Prostate gland (tissue), 2 donors: ENCODE measurements around the gene ZNF761. TPM values are rescaled to one million over a fixed set of nuclear protein-coding genes. Genes with fewer than 3 reads are reported as not detected.
"Not testable (repeated sequence)": the region's sequence is repeated elsewhere in the genome, so short reads cannot be mapped to it uniquely, and the experiment has no call there.

Experiments used
- DNase-seq: peaks from one replicate; pipeline ENCODE4 v3.0.0-alpha.2; 2019; ENCODE audit warnings: low spot score
- H3K27ac ChIP-seq, 2 donors: fragments of 200-600 bp; sonication (generic); 2 replicates each; pipeline ENCODE4 v1.5.1; 2017 to 2019
- H3K27me3 ChIP-seq: fragments of 200-600 bp; sonication (generic); replicated peaks from 2 replicates; pipeline ENCODE4 v1.5.1; 2019; ENCODE audit not compliant: insufficient read depth
- H3K36me3 ChIP-seq, 2 donors: fragments of 200-600 bp; sonication (generic); 1 replicate in 1 of 2; 2 replicates in 1 of 2; pipeline versions ENCODE4 v1.5.1 to v1.8.1; 2017 to 2019
- H3K4me1 ChIP-seq: fragments of 200-600 bp; sonication (generic); replicated peaks from 2 replicates; pipeline ENCODE4 v1.5.1; 2019
- H3K4me3 ChIP-seq, 2 donors: fragments of 200-600 bp; sonication (generic); 2 replicates each; pipeline ENCODE4 v1.5.1; 2017 to 2019
- H3K9me3 ChIP-seq: fragments of 200-600 bp; sonication (generic); 2 replicates; pipeline ENCODE4 v1.5.1; 2017
- CTCF ChIP-seq, 4 experiments: fragments of 200-600 bp in 2 of 4; fragments of 450-650 bp in 2 of 4; sonication (generic) in 2 of 4; IDR thresholded peaks; 1 replicate in 3 of 4; 2 replicates in 1 of 4; pipeline ENCODE4 v1.5.1; 2016 to 2019; ENCODE audit warnings: antibody characterized with exemption in 4 of 4, mild to moderate bottlenecking in 2 of 4, moderate library complexity in 2 of 4
- POLR2A ChIP-seq: fragments of 450-650 bp; IDR thresholded peaks from one replicate; pipeline ENCODE4 v1.6.1; 2016; ENCODE audit warnings: antibody characterized with exemption, mild to moderate bottlenecking
- POLR2AphosphoS5 ChIP-seq: sonication (generic); formaldehyde crosslinking; IDR thresholded peaks from one replicate; pipeline ENCODE4 v1.6.1; 2017; ENCODE audit warnings: antibody characterized with exemption
- WGBS: methylation state at CpG from one replicate; pipeline ENCODE4 v1.1.5; 2018; 5-methylcytosine and 5-hydroxymethylcytosine counted together
- intact Hi-C: fragments of 100-400 bp; cut with DNase I; formaldehyde crosslinking; loops from one replicate; pipeline ENCODE4 v1.14.2; 2022
- total RNA-seq, 2 donors: library from RNA; depleted of rRNA; stranded (reverse); fragments of >200 nt; gene quantifications; one replicate each; pipeline ENCODE4 v1.1.0, GENCODE V29; 2016

The ZNF761 gene
- total RNA-seq, 2 donors from 2014 or later = 48.3 to 51.7 TPM

GRCh38 chr19:53467485-53468262 lies 35.9 kb downstream of the ZNF761 start, which contains the start of gene ZNF813:
TSS of gene ZNF813 (plus strand) at chr19:53467733. CDS start at chr19:53483823, 16,090 bp downstream.
- no peaks in the 10 kb centered on the region for H3K4me1 ChIP-seq
- TF ChIP-seq POLR2AphosphoS5 = peak; percentile 92
- no peak for TF ChIP-seq CTCF (IDR thresholded peaks at IDR 0.05)
- TF ChIP-seq POLR2A = peak; percentile 61
- peak within 1 kb of the TSS; percentile 93 for H3K27ac ChIP-seq
- WGBS = under 1% methylated on average over 44 of the region's 55 CpGs
- DNase-seq = peak; percentile 97
- H3K27me3 ChIP-seq = no peaks in the 10 kb centered on the region
- intact Hi-C loops = no loop called here
- H3K36me3 ChIP-seq = no peaks in the 10 kb centered on the region
- peak within 1 kb of the TSS; percentile 62 to 76 for H3K4me3 ChIP-seq
- no peaks in the 10 kb centered on the region for H3K9me3 ChIP-seq

- H3K9me3 ChIP-seq, H3K27me3 ChIP-seq, H3K4me1 ChIP-seq, DNase-seq, H3K36me3 ChIP-seq, intact Hi-C loops: not testable (repeated sequence)
- 37% methylated on average over 8 of the region's 8 CpGs for WGBS
- H3K4me3 ChIP-seq = peak overlapping the region; percentile 62 to 76
- H3K27ac ChIP-seq = peak overlapping the region; percentile 93
These were observed 36.8 kb downstream of the ZNF761 start for GRCh38 chr19:53468628-53469027.

- H3K36me3 ChIP-seq = no peaks in the 10 kb centered on the region
- TF ChIP-seq POLR2A (no peak), POLR2AphosphoS5 (no peak), CTCF (IDR thresholded peaks at IDR 0.05) (no peak)
- intact Hi-C loops = loop anchor here (5.0 kb wide), 1 partner anchor 40 kb away; the partner anchor contains the start of gene ZNF761
- 93% methylated on average over 7 of the region's 7 CpGs for WGBS
- H3K4me1 ChIP-seq = peaks cover 8% of the 10 kb centered on the region
- DNase-seq = no peak
- H3K4me3 ChIP-seq = no peak overlapping the region
- H3K27me3 ChIP-seq = no peaks in the 10 kb centered on the region
- H3K27ac ChIP-seq = peak overlapping the region in 1 of 2 donors; percentile 79
- no peaks in the 10 kb centered on the region for H3K9me3 ChIP-seq
These were observed 40.1 kb downstream of the ZNF761 start for GRCh38 chr19:53471916-53472315.

- not testable (repeated sequence) for H3K9me3 ChIP-seq, H3K36me3 ChIP-seq, H3K4me3 ChIP-seq, H3K4me1 ChIP-seq, H3K27me3 ChIP-seq, DNase-seq
- peak overlapping the region in 1 of 2 donors; percentile 79 for H3K27ac ChIP-seq
- 65% methylated on average over 1 of the region's 1 CpG for WGBS
- intact Hi-C loops = loop anchor here (5.0 kb wide), 1 partner anchor 43 kb away; the partner anchor contains the start of gene ZNF761
- peak in 2 of 4 experiments; percentile 9 to 29 for TF ChIP-seq CTCF (IDR thresholded peaks at IDR 0.05)
These were observed 43.0 kb downstream of the ZNF761 start for GRCh38 chr19:53474832-53475231.

- H3K4me1 ChIP-seq, intact Hi-C loops, H3K9me3 ChIP-seq, H3K27me3 ChIP-seq, DNase-seq, H3K4me3 ChIP-seq, H3K36me3 ChIP-seq: not testable (repeated sequence)
- H3K27ac ChIP-seq = peak overlapping the region in 1 of 2 donors; percentile 79
- 82% methylated on average over 6 of the region's 6 CpGs for WGBS
These were observed 43.7 kb downstream of the ZNF761 start for GRCh38 chr19:53475470-53475869.

GRCh38 chr19:53483751-53484150 lies 52.0 kb downstream of the ZNF761 start:
- H3K4me3 ChIP-seq, H3K27me3 ChIP-seq, H3K9me3 ChIP-seq, H3K27ac ChIP-seq, H3K36me3 ChIP-seq, intact Hi-C loops, DNase-seq, H3K4me1 ChIP-seq: not testable (repeated sequence)
- WGBS = 69% methylated on average over 2 of the region's 2 CpGs
